Inflammatory macrophage treated with lipopolysaccharide for 4 hours (primary cell): Measurements from ENCODE around the gene TNP1.

Experiments used
- DNase-seq: peaks from one replicate; pipeline ENCODE4 v3.0.0-alpha.2; 2020

Gene TNP1, protein sequence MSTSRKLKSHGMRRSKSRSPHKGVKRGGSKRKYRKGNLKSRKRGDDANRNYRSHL

GRCh38 chr2:216859944-216860343 is at the start of gene TNP1:
TSS of gene TNP1 (minus strand) at chr2:216860064. CDS start at chr2:216860034, 30 bp downstream.
- no peak for DNase-seq

DNA sequence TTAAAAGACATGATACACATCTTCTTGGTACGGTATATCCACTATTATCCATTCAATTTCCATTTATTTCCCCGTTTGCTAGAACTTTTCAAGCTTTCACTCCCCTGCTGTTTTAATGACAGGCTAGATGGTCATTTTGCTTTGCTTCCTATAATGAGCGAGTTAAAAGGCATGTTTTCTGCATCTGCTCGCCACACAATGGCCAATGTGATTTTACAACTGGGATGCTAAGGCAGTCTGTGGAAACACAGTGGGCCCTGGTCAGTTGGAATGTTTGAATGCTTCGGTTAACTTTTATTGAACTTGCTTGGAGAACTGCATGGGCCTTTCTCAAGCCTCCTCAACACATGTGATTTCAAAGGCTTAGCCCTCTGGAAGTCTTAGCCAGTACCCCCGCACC is 48.4 kb upstream of the TNP1 start:
- no peak for DNase-seq

GRCh38 chr2:216905649-216906329 is 45.9 kb upstream of the TNP1 start:
- no peak for DNase-seq

DNA sequence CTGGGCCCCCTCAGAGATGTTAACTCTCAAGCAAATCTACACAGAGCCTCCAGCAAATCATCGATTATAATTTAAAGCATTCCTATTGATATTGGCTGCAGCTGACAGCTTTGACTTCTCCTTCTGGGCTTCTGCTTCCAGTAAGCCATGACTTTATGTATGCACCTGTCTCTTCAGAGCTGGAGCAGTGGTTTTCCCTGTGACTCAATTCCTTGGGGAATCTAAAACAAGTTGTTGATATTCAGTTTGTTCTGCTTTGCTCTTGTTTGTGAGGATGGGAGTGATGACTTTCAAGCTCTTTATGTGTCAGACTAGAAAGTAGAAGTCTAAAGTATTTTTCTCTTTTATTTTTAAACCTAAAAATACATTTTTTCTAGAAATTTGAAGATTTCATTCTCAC is 45.1 kb upstream of the TNP1 start:
- no peak for DNase-seq

- no peak for DNase-seq
Measured at GRCh38 chr2:216904554-216904953, 44.7 kb upstream of the TNP1 start.

DNA sequence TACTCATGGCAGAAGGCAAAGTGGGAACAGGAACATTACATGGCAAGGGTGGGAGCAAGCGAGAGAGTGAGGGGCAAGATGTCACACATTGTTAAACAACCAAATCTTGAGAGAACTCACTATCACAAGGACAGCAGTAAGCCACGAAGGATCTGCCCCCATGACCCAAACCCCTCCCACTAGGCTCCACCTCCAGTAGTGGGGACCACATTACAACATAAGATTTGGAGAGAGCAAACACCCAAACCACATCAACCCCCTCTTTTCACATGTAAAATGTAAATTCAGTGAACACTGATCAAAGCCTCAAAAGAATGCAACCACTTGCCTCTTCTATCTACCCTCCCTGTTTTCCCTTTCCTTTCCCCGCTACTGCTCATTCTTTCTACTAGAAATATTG is 43.6 kb upstream of the TNP1 start:
- no peak for DNase-seq

GRCh38 chr2:216901273-216901672 is 41.4 kb upstream of the TNP1 start:
- no peak for DNase-seq

- DNase-seq: no peak
Measured at GRCh38 chr2:216900406-216900805, 40.5 kb upstream of the TNP1 start.

DNA sequence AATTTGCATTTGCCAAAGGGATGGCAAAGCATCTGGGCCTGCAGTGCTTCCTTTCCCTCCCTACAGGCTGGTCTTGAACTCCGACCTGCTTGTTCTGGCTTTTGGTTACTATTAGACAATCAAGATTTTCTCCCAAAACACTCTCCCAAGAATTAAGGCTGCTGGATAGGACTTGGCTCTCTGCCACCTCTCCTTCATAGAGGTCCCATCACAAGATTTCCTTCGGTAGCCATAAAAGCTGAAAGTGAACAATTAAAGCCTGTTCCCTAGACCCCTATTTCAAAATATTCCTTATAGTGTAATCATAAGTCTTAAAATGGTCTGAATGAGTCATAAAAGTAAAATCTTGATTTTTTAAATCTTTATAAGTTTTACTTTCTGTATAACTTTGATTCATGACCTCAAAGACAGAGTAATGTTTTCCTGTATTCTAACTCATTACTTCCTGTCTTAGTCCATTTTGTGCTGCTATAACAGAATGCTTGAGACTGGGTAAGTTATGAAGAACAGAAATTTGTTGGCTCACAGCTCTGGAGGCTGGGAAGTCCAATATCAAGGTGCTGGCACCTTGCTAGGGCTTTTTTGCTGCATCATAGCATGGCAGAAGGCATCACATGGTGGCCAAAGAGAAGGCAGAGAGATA is 37.8 kb upstream of the TNP1 start:
- DNase-seq: no peak

- DNase-seq: no peak
Measured at GRCh38 chr2:216890138-216890537, 30.3 kb upstream of the TNP1 start.

- DNase-seq: no peak
Measured at GRCh38 chr2:216888887-216889622, 29.2 kb upstream of the TNP1 start.

GRCh38 chr2:216888081-216888480 is 28.2 kb upstream of the TNP1 start:
- DNase-seq: no peak

- DNase-seq: no peak
Measured at GRCh38 chr2:216887138-216887537, 27.3 kb upstream of the TNP1 start.

- no peak for DNase-seq
Measured at GRCh38 chr2:216885117-216885553, 25.3 kb upstream of the TNP1 start.

DNA sequence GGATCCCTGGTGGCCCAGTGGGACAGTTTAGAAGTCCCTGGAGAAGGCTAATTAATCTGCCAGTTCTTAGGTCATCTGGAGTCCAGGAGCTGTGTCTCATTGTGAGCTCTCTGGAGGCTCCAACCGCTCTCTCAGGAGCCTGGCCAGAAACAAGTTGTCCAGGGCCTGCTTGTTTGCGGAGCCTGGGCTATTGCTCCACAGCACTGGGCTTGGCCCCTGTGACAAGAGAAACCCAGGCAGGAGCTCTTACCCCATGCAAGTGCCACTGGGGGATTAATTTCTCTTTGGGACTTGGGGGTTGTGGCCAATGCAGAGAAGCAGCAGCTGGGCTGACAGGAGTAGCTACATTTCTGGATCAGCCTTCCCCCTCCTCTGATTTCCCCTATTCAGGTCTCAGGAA is 24.5 kb upstream of the TNP1 start:
- no peak for DNase-seq

DNA sequence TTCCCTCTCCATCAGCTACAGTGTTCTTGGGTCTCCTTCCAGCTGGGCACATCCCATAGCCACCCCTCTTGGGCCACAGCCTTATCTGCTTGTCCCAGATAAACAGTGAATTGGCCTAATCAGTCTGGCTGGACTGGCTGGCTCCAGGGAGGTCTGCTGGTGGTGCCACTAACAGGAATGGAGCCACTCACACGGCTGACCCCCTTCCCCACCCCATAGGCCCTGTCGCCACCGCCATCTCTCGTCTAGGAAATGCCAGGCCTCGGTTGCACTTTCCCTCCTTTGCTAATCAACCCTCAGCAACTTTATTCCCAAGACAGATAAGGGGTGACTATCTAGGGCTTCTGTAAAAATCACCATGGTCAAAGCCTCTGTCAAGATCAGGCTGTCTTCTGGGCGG is 23.0 kb upstream of the TNP1 start:
- no peak for DNase-seq

- no peak for DNase-seq
Measured at GRCh38 chr2:216881411-216881810, 21.5 kb upstream of the TNP1 start.

DNA sequence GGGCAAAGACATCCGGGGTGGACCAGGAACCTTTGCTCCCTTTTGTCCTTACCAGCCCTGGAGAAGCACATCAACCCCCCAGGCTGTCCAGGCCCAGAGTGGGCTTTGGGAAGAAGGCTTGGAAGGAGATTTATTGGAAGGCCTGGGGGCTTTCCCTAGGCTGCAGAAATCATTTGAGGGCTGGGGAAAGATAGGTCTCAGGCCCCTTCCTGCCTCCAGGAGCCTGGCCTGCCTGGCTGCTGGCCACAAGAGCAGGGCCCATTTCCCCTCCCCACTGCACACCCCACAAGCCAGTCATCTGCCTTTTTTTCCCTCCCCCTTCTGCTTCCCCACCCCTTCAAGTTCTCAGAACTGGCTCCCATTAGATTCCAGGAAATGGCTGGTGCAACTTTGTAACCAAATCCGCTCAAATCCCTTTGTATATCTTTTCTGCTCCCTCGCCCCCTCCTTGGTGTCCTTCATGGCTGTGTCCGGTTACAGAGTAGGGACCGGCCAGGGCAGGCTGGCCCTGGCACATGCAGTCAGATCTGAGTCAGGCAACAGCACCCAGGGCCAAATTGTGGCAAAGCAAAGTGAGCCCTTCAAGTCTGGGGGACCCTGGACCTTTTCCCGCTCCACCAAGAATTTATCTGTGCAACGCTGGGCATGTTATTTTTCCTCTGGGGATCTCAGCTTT is 20.8 kb upstream of the TNP1 start:
- no peak for DNase-seq

DNA sequence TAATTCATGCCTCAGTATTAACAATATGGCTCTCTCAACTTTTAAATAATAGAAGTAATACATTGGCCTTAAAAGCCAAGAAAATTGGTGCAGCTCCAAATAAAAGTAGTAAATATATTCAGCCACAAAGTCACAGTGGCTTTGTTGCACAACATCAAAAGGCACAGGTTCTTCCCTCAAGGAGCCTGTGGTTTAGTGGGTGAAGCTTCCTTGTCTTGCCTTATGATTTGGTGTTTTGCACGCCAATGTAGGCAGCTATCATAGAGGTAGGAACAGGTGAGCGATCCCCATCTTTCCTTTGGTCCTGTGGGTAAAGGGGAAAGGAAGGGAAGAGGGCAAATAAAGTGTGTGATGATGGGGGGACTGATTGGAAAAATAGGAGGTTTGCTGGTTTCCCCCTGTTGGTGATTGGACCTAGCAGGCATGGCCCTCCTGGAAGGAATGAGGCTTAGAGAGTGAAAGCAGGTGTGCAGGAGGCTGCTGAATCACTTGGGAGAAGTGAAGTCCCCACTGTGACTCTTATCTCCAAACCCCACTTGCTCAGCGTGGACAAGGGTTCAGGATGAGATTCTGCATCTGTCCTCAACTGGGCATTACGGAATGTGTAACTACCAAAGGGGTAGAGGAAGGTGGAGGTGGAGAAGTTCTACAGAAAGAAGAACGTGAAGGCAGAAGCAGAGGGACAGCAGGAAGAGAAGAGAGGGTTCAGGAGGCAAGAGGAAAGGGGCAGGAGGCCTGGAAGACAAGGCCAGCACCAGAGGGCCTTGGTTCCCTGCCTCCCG is 20.1 kb upstream of the TNP1 start:
- DNase-seq: no peak

DNA sequence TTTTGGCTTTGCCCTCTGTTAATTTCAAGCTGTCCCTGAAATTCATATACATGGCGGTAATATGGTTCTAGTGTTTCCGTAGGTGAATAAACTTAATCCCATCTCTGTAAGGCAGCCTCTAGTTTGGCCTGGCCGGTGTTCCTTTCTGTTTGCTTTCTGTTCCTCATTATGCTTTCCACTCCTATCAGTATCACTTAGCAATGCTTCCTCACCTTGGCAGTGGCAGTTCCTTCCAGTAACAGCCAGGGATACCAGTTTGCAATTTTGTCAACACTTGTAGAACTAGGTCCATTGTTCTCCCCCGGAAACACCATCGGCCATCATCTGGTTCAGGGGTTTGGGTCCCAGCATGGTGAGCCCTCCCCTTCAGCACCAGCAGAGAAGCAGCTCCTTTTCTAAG is 18.2 kb upstream of the TNP1 start:
- no peak for DNase-seq

- no peak for DNase-seq
Measured at GRCh38 chr2:216877085-216877484, 17.2 kb upstream of the TNP1 start.

- DNase-seq: no peak
Measured at GRCh38 chr2:216875862-216876261, 16.0 kb upstream of the TNP1 start.

DNA sequence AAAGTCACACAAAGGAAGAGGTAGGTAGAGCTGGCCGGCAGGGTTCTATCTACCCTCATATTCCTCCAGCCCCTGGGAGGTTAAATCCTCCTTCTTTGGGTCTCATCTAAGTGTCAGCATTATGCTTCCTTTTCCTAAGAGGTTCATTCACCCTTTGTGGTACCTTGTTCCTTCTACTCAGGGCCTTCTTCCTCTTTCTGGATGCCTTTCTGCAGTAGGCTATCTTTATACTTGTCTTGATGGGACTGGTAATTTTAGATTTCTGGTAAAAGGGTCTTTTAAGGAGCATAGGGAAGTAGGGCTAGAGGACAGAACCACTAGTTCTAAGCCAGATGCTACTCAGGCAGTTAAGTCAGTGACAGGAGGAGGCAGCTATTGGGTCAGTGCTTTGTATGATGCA is 13.7 kb upstream of the TNP1 start:
- peak; percentile 24 for DNase-seq
